ENCODE data around the gene FES. TPM values are rescaled to one million over a fixed set of nuclear protein-coding genes. Genes with fewer than 3 reads are reported as not detected.

FES gene
- total and polyA plus RNA-seq, 9 donors, result 2.2 to 37.2 (median 24.8) TPM

DNA sequence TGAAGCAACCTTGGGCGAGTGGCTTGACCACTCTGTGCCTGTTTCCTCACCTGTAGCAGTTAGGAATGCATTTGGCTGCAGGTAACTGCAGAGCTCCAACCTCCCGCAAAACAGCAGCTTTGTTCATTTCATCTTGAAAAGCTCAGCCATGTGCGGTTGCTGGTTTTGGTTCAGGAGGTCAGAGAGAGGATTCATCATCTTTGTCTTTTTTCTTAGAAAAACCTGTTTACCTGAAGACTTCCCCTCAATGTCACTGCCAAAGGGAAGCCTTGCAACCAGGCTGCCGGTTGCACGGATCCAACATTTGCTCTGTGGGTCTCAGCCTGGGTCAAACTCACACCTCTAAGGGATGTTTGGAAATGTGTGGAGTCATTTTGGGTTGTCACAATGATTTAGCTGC lies 32.4 kb upstream of the FES start:
- no peak for DNase-seq
- no peaks in the 10 kb centered on the region for H3K4me1 ChIP-seq (ENCODE audit: insufficient read depth)
- intact Hi-C loops (cut with DNase I), result no loop called here
- H3K36me3 ChIP-seq, result no peaks in the 10 kb centered on the region
- no peak overlapping the region for H3K27ac ChIP-seq
- no peaks in the 10 kb centered on the region for H3K9me3 ChIP-seq
- H3K4me3 ChIP-seq, result no peak overlapping the region
- H3K27me3 ChIP-seq, result no peaks in the 10 kb centered on the region
- WGBS, 3 donors, result 73 to 82% (median 81%) methylated on average over 5 of the region's 5 CpGs
- TF ChIP-seq POLR2A (IDR thresholded peaks at IDR 0.05) (no peak), EP300 (IDR thresholded peaks at IDR 0.05) (no peak), CTCF (IDR thresholded peaks at IDR 0.05) (no peak)

DNA sequence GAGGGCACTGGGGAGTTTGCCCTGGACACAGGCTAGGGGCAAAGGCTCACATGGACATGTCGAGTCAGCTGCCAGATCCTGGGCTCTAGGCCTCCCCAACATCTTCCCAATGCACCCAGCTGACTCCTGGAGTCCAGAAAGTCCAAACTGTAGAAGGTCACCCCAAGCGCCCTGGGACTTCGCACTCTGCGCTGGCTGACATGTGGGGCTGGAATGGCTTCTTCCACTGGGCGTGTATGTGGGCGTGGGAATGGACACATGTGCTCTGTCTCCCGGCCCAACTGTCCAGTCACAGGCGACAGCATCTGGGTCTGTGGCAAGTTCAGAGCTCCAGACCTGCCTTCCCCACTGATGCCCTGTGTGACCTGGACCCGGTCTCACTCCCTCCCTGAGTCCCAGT lies 29.2 kb upstream of the FES start:
- WGBS, 3 donors, result 74 to 80% (median 79%) methylated on average over 9 of the region's 9 CpGs
- TF ChIP-seq EP300 (IDR thresholded peaks at IDR 0.05) (no peak), POLR2A (IDR thresholded peaks at IDR 0.05) (no peak), CTCF (IDR thresholded peaks at IDR 0.05) (no peak)
- Histone ChIP-seq H3K4me1 (ENCODE audit: insufficient read depth) (no peaks in the 10 kb centered on the region), H3K27ac (no peak overlapping the region), H3K4me3 (no peak overlapping the region), H3K36me3 (no peaks in the 10 kb centered on the region), H3K27me3 (no peaks in the 10 kb centered on the region), H3K9me3 (no peaks in the 10 kb centered on the region)
- intact Hi-C loops (cut with DNase I), result no loop called here
- no peak for DNase-seq

- TF ChIP-seq EP300 (IDR thresholded peaks at IDR 0.05), result no peak
- TF ChIP-seq POLR2A (IDR thresholded peaks at IDR 0.05), result no peak
- no peak for TF ChIP-seq CTCF (IDR thresholded peaks at IDR 0.05)
- H3K9me3 ChIP-seq, result no peaks in the 10 kb centered on the region
- no peak overlapping the region for H3K4me3 ChIP-seq
- intact Hi-C loops (cut with DNase I), result no loop called here
- H3K27me3 ChIP-seq, result no peaks in the 10 kb centered on the region
- H3K27ac ChIP-seq, result no peak overlapping the region
- WGBS, 3 donors, result 85 to 90% (median 87%) methylated on average over 8 of the region's 8 CpGs
- H3K4me1 ChIP-seq (ENCODE audit: insufficient read depth), result no peaks in the 10 kb centered on the region
- no peaks in the 10 kb centered on the region for H3K36me3 ChIP-seq
- DNase-seq, result no peak
These were observed 27.0 kb upstream of the FES start for GRCh38 chr15:90857337-90857736.

- no peak overlapping the region for H3K4me3 ChIP-seq
- no peaks in the 10 kb centered on the region for H3K27me3 ChIP-seq
- intact Hi-C loops (cut with DNase I), result no loop called here
- H3K9me3 ChIP-seq, result no peaks in the 10 kb centered on the region
- no peaks in the 10 kb centered on the region for H3K36me3 ChIP-seq
- WGBS, 3 donors, result 85 to 92% (median 89%) methylated on average over 8 of the region's 8 CpGs
- no peaks in the 10 kb centered on the region for H3K4me1 ChIP-seq (ENCODE audit: insufficient read depth)
- no peak for DNase-seq
- no peak for TF ChIP-seq EP300 (IDR thresholded peaks at IDR 0.05)
- no peak for TF ChIP-seq CTCF (IDR thresholded peaks at IDR 0.05)
- TF ChIP-seq POLR2A (IDR thresholded peaks at IDR 0.05), result no peak
- no peak overlapping the region for H3K27ac ChIP-seq
These were observed 26.3 kb upstream of the FES start for GRCh38 chr15:90857883-90858443.
